HG03103 (cell line): ENCODE data around the gene MGAT2.
A peak's percentile ranks its signal among the peaks of the same experiment; 100 is the strongest.
"Not testable (repeated sequence)": the region's sequence is repeated elsewhere in the genome, so short reads cannot be mapped to it uniquely, and the experiment has no call there.

Experiments used
- ATAC-seq: cut with Tn5 transposase; IDR thresholded peaks from one replicate; pipeline ENCODE4 v1.9.1; 2021; ENCODE audit warnings: low read depth; ENCODE audit not compliant: unreplicated experiment

MGAT2 gene

GRCh38 chr14:49620182-49621113, at the start of gene MGAT2, which contains the start of gene RPL36AL:
Gene MGAT2 (plus strand): TSS chr14:49620799. CDS start chr14:49621269, 470 bp downstream.
Gene RPL36AL (minus strand): TSS chr14:49620626. CDS start chr14:49619104, 1,522 bp downstream.
- ATAC-seq, result peak; percentile 93

GRCh38 chr14:49574038-49574437, 46.6 kb upstream of the MGAT2 start:
- no peak for ATAC-seq

- no peak for ATAC-seq
Observed at GRCh38 chr14:49578141-49578540, 42.5 kb upstream of the MGAT2 start.

- ATAC-seq, result no peak
Observed at GRCh38 chr14:49579841-49580240, 40.8 kb upstream of the MGAT2 start.

GRCh38 chr14:49581209-49582112, 39.1 kb upstream of the MGAT2 start:
- ATAC-seq, result no peak

DNA sequence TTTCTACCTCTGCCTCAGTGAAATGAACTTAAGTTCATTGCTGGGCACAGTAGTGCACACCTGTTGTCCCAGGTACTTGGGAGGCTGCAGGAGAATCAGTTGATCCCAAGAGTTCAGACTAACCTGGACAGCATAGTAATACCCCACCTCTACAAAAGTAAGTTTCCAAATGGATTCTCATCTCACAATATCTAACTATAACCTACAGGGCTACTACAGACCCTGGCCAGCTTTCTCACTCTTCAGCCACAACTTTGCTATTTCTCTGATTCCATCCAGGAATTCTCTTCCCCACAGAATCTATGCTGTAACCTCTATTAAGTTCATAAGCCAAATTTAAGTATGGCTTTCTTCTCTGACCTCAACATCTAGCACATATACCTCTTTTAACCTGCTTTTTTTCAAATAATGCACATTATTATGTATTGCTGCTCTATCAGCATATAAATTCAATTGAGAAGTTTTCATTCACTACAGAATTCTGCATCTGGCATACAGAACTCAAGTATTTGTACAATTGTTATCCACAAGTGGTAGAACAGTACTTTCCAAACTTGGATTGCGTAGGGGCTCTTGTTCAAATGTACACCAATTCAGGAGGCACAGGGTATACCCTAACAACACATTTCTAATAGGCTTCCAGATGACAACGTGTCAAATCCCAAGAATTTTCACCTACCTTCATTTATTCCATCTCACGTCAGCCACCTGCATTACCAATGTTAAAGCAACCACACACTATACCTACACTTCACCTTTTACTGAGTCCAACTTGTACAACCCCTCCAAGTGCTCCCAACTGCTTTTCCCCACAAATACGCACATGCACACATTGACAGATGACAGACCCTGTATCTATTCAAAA, 38.3 kb upstream of the MGAT2 start:
- no peak for ATAC-seq

GRCh38 chr14:49583629-49584028, 37.0 kb upstream of the MGAT2 start:
- ATAC-seq, result no peak

DNA sequence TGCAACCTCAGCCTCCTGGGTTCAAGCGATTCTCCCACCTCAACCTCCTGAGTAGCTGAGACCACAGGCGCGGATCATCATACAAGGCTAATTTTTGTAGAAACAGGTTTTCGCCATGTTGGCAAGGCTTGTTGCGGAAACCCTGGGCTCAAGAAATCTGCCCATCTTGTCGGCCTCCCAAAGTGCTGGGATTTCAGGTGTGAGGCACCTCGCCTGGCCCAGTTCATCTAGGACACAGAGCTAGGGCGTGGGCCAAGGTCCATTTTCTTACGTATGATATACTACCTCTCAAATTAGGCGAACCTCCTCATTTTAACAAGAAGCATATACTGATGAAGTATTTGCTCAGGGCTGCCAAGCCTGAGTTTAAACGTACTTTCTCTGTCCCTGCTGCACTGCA, 36.5 kb upstream of the MGAT2 start:
- no peak for ATAC-seq

GRCh38 chr14:49584981-49585640, 35.5 kb upstream of the MGAT2 start:
- ATAC-seq, result not testable (repeated sequence)

DNA sequence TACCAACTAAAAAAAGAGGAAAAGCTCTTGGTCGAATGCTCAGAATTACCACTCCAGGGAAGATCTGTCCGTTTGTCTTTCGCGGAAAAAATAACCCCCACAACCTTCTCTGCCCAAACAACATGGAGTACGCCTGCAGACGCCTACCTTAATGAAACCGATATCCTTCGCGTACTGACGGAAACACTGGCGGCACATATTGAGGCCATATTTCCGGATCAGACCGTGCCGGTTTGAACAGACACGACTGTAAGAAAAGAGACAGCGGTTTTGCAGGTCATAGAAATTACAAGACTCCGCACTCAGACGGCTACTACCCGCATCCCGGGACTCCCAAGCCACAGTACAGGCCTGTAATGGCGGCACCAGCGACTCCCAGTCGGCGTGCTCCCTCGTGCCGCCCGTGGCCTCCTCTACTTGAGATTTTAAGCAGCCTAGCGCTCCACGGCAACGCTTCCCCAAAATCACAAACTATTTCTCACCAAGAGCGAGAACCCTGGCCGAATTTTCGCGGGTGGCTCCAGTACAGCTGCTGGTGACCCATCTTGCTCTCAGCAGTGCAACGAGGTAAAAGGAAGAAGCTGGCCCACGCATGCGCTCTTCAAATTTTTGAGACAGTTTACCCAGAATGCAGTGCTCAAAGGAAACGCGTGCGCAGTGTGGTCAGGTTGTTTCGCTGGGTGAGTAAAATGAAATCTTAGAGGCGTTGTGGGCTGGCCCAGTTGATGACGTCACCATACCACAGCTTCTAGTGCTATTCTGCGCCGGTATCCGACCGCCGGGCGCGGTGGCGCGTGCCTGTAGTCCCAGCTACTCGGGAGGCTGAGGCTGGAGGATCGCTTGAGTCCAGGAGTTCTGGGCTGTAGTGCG, 34.6 kb upstream of the MGAT2 start, which contains the start of gene RPS29:
TSS of gene RPS29 (minus strand) at position 578 of the 870 bp plus-strand sequence. CDS start at position 544, 34 bp downstream.
- ATAC-seq, result peak; percentile 86

GRCh38 chr14:49586673-49587460, 33.7 kb upstream of the MGAT2 start:
- peak; percentile 29 for ATAC-seq

- ATAC-seq, result no peak
Observed at GRCh38 chr14:49589387-49589786, 31.2 kb upstream of the MGAT2 start.

GRCh38 chr14:49593016-49593415, 27.6 kb upstream of the MGAT2 start:
- no peak for ATAC-seq

GRCh38 chr14:49594347-49595091, 26.1 kb upstream of the MGAT2 start:
- ATAC-seq, result no peak

- ATAC-seq, result no peak
Observed at GRCh38 chr14:49598189-49598484, 22.5 kb upstream of the MGAT2 start.

- peak; percentile 34 for ATAC-seq
Observed at GRCh38 chr14:49598485-49599300, 21.9 kb upstream of the MGAT2 start, which contains the start of gene LRR1. Gene LRR1 (plus strand): TSS chr14:49598940. CDS start chr14:49599021, 81 bp downstream.
